HEK293 (cell line): ENCODE measurements around the gene CENPN.

Source experiments
- CTCF ChIA-PET: fragments of 350-600 bp; formaldehyde crosslinking; extraction: SDS; loops from one replicate; lab custom pipeline; 2021; ENCODE audit warnings: antibody characterized with exemption; lab: Yijun Ruan, JAX
- POLR2A ChIA-PET: fragments of 300-600 bp; formaldehyde crosslinking; extraction: SDS; loops from one replicate; lab custom pipeline; 2020; ENCODE audit warnings: antibody characterized with exemption, inconsistent platforms; lab: Yijun Ruan, JAX
- H3K27ac ChIP-seq: fragments of 200-500 bp; sonication (Bioruptor generic); 2 replicates; pipeline ENCODE4 v1.5.1; 2014; ENCODE audit warnings: low read depth, low read length, control low read depth, inconsistent platforms; ENCODE audit errors: extremely low read depth
- H3K36me3 ChIP-seq, 2 experiments: fragments of 200-500 bp in 1 of 2; sonication (Bioruptor generic) in 1 of 2; 1 replicate in 1 of 2; 2 replicates in 1 of 2; pipeline ENCODE4 v1.5.1; 2014 to 2017; ENCODE audit warnings: inconsistent platforms in 2 of 2, low read length in 2 of 2; ENCODE audit not compliant: control insufficient read depth in 2 of 2, insufficient read depth in 1 of 2
- H3K4me1 ChIP-seq: fragments of 200-500 bp; sonication (Bioruptor generic); 2 replicates; pipeline ENCODE4 v1.5.1; 2014; ENCODE audit warnings: mild to moderate bottlenecking, low read length, inconsistent platforms; ENCODE audit not compliant: control insufficient read depth, insufficient read depth
- H3K4me3 ChIP-seq: 2 replicates; pipeline ENCODE4 v1.5.1; 2011; ENCODE audit warnings: low read depth, mild to moderate bottlenecking, control low read depth, low read length, moderate library complexity
- H3K9me3 ChIP-seq: fragments of 200-500 bp; sonication (Bioruptor generic); 2 replicates; pipeline ENCODE4 v1.5.1; 2014; ENCODE audit warnings: low read depth, low read length, inconsistent platforms; ENCODE audit not compliant: control insufficient read depth, insufficient read depth
- KLF16 ChIP-seq: fragments of 450-650 bp; formaldehyde crosslinking; IDR thresholded peaks from 2 replicates; pipeline ENCODE4 v1.5.1; 2017; ENCODE audit warnings: missing biosample characterization, missing genetic modification characterization
- MEIS1 ChIP-seq: sonication (generic); formaldehyde crosslinking; IDR thresholded peaks from 2 replicates; pipeline ENCODE4 v1.8.1; 2022; ENCODE audit warnings: missing genetic modification reagents, mild to moderate bottlenecking, borderline replicate concordance
- PBX3 ChIP-seq: sonication (generic); formaldehyde crosslinking; IDR thresholded peaks from 2 replicates; pipeline ENCODE4 v1.8.1; 2022; ENCODE audit warnings: mild to moderate bottlenecking, moderate library complexity, missing genetic modification reagents
- ZBTB7A ChIP-seq: fragments of 450-650 bp; formaldehyde crosslinking; IDR thresholded peaks from 2 replicates; pipeline ENCODE4 v1.5.1; 2016; ENCODE audit warnings: low read depth, missing biosample characterization, missing genetic modification characterization
- ZFP41 ChIP-seq: fragments of 450-650 bp; formaldehyde crosslinking; IDR thresholded peaks from 2 replicates; pipeline ENCODE4 v1.5.1; 2016; ENCODE audit warnings: missing biosample characterization, missing genetic modification characterization, borderline replicate concordance
- ZIC2 ChIP-seq: fragments of 450-650 bp; formaldehyde crosslinking; IDR thresholded peaks from 2 replicates; pipeline ENCODE4 v1.5.1; 2016; ENCODE audit warnings: missing biosample characterization, missing genetic modification characterization
- ZNF155 ChIP-seq: fragments of 450-650 bp; formaldehyde crosslinking; IDR thresholded peaks from 2 replicates; pipeline ENCODE4 v1.5.1; 2016; ENCODE audit warnings: missing biosample characterization, missing genetic modification characterization
- ZNF280C ChIP-seq: fragments of 450-650 bp; formaldehyde crosslinking; IDR thresholded peaks from 2 replicates; pipeline ENCODE4 v1.5.1; 2016; ENCODE audit warnings: missing biosample characterization, missing genetic modification characterization
- ZNF302 ChIP-seq: fragments of 450-650 bp; formaldehyde crosslinking; IDR thresholded peaks from 2 replicates; pipeline ENCODE4 v1.5.1; 2016; ENCODE audit warnings: missing biosample characterization, missing genetic modification characterization, low read depth
- ZNF37A ChIP-seq: fragments of 450-650 bp; IDR thresholded peaks from 2 replicates; pipeline ENCODE4 v1.5.1; 2018; ENCODE audit warnings: missing biosample characterization, missing genetic modification characterization
- ZNF391 ChIP-seq: fragments of 450-650 bp; formaldehyde crosslinking; IDR thresholded peaks from 2 replicates; pipeline ENCODE4 v1.5.1; 2016; ENCODE audit warnings: low read depth, missing biosample characterization, missing genetic modification characterization, borderline replicate concordance
- ZNF501 ChIP-seq: fragments of 450-650 bp; formaldehyde crosslinking; IDR thresholded peaks from 2 replicates; pipeline ENCODE4 v1.5.1; 2016; ENCODE audit warnings: missing biosample characterization, missing genetic modification characterization
- ZNF600 ChIP-seq: fragments of 450-650 bp; formaldehyde crosslinking; IDR thresholded peaks from 2 replicates; pipeline ENCODE4 v1.5.1; 2016; ENCODE audit warnings: missing biosample characterization, missing genetic modification characterization
- ZNF664 ChIP-seq: fragments of 450-650 bp; formaldehyde crosslinking; IDR thresholded peaks from 2 replicates; pipeline ENCODE4 v1.5.1; 2016; ENCODE audit warnings: missing biosample characterization, missing genetic modification characterization
- ZNF777 ChIP-seq: fragments of 450-650 bp; formaldehyde crosslinking; IDR thresholded peaks from 2 replicates; pipeline ENCODE4 v1.5.1; 2017; ENCODE audit warnings: missing biosample characterization, missing genetic modification characterization, borderline replicate concordance
- ZSCAN30 ChIP-seq: fragments of 450-650 bp; IDR thresholded peaks from 2 replicates; pipeline ENCODE4 v1.5.1; 2018; ENCODE audit warnings: missing biosample characterization, mild to moderate bottlenecking, missing genetic modification characterization, moderate library complexity
- TF ChIP-seq, protein P1 (sequence below): fragments of 450-650 bp; formaldehyde crosslinking; IDR thresholded peaks from 2 replicates; pipeline ENCODE4 v1.5.1; 2016; ENCODE audit warnings: missing biosample characterization, missing genetic modification characterization

CENPN gene

GRCh38 chr16:80974649-80975376 lies 32.2 kb upstream of the CENPN start:
- POLR2A ChIA-PET = no interaction called here
- H3K36me3 ChIP-seq = peaks cover 4 to 6% of the 10 kb centered on the region in 2 experiments
- H3K4me3 ChIP-seq = no peak overlapping the region
- H3K27ac ChIP-seq = no peak overlapping the region
- no peaks in the 10 kb centered on the region for H3K4me1 ChIP-seq
- no peaks in the 10 kb centered on the region for H3K9me3 ChIP-seq
- TF ChIP-seq, protein P1, sequence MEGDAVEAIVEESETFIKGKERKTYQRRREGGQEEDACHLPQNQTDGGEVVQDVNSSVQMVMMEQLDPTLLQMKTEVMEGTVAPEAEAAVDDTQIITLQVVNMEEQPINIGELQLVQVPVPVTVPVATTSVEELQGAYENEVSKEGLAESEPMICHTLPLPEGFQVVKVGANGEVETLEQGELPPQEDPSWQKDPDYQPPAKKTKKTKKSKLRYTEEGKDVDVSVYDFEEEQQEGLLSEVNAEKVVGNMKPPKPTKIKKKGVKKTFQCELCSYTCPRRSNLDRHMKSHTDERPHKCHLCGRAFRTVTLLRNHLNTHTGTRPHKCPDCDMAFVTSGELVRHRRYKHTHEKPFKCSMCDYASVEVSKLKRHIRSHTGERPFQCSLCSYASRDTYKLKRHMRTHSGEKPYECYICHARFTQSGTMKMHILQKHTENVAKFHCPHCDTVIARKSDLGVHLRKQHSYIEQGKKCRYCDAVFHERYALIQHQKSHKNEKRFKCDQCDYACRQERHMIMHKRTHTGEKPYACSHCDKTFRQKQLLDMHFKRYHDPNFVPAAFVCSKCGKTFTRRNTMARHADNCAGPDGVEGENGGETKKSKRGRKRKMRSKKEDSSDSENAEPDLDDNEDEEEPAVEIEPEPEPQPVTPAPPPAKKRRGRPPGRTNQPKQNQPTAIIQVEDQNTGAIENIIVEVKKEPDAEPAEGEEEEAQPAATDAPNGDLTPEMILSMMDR (tag by site-specific recombination) = peak; percentile 37
- TF ChIP-seq ZIC2 (tag by site-specific recombination) = 0 out of 2 replicates have a peak, but pooled peaks have one; percentile 24
- TF ChIP-seq ZNF155 (tag by site-specific recombination) = no peak
- CTCF ChIA-PET = interaction anchor here (0.6 to 2.1 kb wide), 16 partner anchors 9 to 765 kb away, joined by 3 to 14 read pairs (median 3); partner anchors contain the start of gene ATMIN

GRCh38 chr16:80976946-80977345 lies 30.1 kb upstream of the CENPN start:
- no peak overlapping the region for H3K27ac ChIP-seq
- H3K9me3 ChIP-seq = no peaks in the 10 kb centered on the region
- H3K36me3 ChIP-seq = peaks cover 6 to 12% of the 10 kb centered on the region in 2 experiments
- TF ChIP-seq ZIC2 (tag by site-specific recombination) = no peak
- TF ChIP-seq PBX3 = no peak
- no peak for TF ChIP-seq ZSCAN30
- no peak for TF ChIP-seq ZNF600 (tag by site-specific recombination)
- TF ChIP-seq ZBTB7A = no peak
- TF ChIP-seq ZNF501 (tag by site-specific recombination) = no peak
- no peak for TF ChIP-seq ZNF302
- TF ChIP-seq ZNF664 (tag by site-specific recombination) = no peak
- TF ChIP-seq KLF16 (tag by site-specific recombination) = no peak
- no peak for TF ChIP-seq ZNF37A (tag by site-specific recombination)
- POLR2A ChIA-PET = interaction anchor here (0.9 kb wide), 1 partner anchor 30 kb away, joined by 3 read pairs; the partner anchor contains the start of genes CENPN and CMC2
- no peaks in the 10 kb centered on the region for H3K4me1 ChIP-seq
- no peak overlapping the region for H3K4me3 ChIP-seq
- CTCF ChIA-PET = interaction anchor here (0.6 kb wide), 1 partner anchor 21 kb away, joined by 8 read pairs; no protein-coding TSS in a partner anchor

GRCh38 chr16:80981103-80981502 lies 25.9 kb upstream of the CENPN start:
- ChIA-PET CTCF (interaction anchor here (0.6 to 2.0 kb wide), 3 partner anchors 23 to 151 kb away, joined by 3 to 7 read pairs (median 4); no protein-coding TSS in a partner anchor), POLR2A (no interaction called here)

More at GRCh38 chr16:80981103-80981502, 25.9 kb upstream of the CENPN start:
- Histone ChIP-seq H3K4me3 (no peak overlapping the region), H3K9me3 (no peaks in the 10 kb centered on the region), H3K36me3 (peaks cover 6 to 8% of the 10 kb centered on the region in 2 experiments), H3K4me1 (0 out of 2 replicates have a peak, but pooled peaks cover 4% of the 10 kb centered on the region), H3K27ac (no peak overlapping the region)
- no peak for TF ChIP-seq ZNF280C (tag by site-specific recombination)
- TF ChIP-seq MEIS1 (CRISPR knock-in tag) = no peak
- no peak for TF ChIP-seq ZNF777
- TF ChIP-seq ZNF391 (tag by site-specific recombination) = no peak
- no peak for TF ChIP-seq ZFP41
